HG03354 (cell line): ENCODE results near the gene FCN3.
A peak's percentile ranks its signal among the peaks of the same experiment; 100 is the strongest.
"Not testable (repeated sequence)": the region's sequence is repeated elsewhere in the genome, so short reads cannot be mapped to it uniquely, and the experiment has no call there.

Experiments
- ATAC-seq: cut with Tn5 transposase; IDR thresholded peaks from one replicate; pipeline ENCODE4 v1.9.1; 2021; ENCODE audit warnings: mild to moderate bottlenecking; ENCODE audit not compliant: unreplicated experiment, poor library complexity, severe bottlenecking

The FCN3 gene

DNA sequence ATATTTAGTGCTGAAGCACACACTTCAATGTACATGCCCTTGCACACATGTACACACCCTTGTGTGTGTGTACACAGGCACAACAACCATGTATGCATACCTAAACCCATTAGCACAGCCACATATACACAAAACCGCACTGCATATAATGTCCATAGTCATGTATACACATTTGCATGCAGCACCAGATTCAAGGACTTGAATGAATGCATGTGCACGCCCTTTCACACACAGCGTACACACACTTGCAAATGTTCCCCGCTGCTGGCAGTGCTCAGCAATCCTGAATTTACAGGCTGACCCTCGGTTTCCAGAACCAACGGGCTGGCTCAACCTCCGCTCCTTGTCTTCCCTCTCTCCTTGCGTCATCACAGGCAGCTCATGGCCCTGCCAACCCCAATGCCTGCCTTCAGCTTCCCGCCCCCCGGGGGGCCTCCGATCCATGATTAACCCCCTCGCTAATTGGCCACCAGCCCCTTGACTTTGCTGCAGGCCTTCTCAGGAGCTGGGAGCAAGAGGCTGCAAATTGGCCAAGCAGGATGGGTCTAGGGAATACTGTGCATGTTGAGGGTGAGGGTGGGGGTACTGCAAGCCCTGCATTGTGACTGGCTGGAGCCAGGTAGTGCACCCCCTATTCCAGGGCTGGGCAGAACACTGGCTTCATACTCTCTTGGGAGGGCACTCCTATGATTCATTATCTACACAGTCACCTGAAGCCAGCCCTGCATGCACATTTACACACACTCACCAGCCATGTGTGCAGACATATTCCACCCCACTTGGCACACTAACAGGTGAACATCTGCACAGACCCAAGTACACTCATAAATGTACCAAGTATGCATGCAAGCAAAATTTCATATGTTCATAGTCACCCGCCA, 25.7 kb upstream of the FCN3 start:
- ATAC-seq = no peak

DNA sequence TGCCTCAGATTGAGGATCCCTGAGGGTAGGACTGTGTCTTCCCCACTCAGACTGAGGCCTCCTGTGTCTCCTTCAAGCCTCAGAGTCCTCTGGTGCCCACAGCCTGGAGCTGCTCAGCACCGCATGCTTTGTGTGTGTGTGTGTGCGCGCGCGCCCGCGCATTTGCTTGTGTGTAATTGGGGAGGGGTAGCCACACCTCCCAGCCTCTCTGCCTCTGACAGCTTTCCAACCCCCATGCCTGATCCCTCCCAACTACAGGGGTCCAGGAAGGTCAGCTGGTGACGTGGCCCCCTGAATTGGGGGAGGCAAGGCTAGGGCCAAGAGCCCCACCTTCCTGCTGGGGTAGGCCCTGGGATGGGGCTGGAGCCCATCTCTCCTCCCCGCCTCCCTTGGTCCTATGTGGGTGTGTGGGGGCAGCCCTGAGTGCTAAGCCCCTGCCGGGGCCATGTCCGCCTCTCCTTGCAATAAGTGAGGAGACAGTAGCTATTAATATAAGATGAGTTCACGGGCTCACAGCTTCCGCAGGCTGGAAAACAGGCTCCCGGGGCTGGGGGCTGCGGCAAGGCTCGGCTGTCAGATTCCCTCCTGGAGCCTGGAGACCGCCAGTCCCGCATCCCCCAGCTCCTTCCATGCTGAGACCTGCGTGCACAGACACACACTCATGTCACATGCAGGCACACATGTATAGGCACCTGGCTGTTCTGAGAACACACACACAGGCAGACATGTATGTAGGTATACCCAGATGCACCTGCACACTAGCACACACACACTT, 24.8 kb upstream of the FCN3 start:
- no peak for ATAC-seq

DNA sequence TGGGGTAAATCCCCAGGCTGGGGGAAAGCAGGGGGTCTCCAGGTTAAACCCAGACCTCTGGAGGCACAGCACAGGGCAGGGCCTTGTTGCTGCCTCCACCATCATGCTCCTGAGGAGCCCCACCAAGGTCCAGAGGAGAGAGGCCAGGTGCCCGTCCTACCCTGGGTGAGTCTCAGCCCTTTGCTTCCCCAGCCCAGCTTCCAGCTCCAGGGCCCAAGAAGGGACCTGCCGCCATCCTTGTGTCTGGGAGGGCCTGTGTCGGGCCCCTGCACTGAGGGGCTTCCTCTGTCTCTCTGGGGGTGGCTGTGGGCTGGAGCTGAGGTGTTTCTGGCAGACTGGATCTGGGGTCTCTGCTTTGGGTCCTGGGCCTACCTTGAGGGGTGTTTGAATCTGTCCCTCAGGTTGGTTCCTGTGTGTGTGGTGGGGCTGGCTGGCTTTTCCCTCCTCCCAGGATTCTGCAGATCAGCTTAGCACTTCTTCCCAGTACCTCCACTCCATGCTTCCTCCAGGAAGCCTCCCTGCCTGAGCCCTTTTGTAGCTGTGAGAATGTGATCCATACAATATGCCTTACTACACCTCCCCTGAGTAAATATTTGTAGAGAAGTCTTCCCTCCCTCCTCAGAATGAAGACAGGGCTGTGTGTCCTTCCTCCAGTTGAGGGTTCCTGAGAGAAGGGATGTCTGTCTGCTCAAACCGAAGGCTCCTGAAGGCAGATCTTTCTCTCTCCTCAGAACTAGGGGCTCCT, 24.0 kb upstream of the FCN3 start:
- ATAC-seq = no peak

DNA sequence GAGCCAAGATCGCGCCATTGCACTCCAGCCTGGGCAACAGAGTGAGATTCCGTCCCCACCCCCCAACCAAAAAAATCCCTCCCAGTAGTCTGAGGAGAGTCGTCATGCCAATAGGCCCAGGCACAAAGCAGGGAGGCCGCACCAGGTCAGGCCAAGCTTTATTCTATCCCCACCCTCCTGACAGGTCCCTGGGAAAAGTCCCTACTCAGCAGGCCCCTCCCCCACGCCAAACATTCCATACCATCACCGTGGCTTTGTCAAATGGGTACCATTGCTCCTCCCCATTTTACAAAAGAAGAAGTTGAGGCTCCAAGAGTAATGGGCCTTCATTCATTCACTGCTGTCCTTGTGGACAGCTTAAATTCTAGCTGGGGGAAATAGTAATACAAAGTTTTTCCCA, 23.1 kb upstream of the FCN3 start:
- ATAC-seq = no peak

DNA sequence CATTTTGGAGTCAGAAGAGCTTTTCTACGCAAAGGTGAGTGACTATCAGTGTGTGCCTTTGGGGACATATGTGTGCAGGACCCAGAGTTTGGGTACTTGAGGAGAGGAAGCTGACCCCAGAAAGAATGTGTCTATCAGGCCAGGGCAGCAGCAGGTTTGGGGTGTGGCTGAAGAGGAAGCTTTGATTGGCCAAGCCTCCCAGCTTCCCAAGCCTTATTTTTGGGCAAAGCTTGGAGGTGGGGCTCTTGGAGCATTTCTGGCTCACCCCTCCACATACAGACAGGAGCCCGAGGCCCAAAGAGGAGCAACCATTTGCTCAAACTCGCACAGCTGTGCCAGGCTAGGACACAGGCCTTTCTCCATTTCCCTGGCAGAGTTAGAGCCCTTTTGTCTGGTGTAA, 22.5 kb upstream of the FCN3 start:
- no peak for ATAC-seq

- peak; percentile 54 for ATAC-seq
These were observed 21.0 kb upstream of the FCN3 start for GRCh38 chr1:27395441-27396195.

DNA sequence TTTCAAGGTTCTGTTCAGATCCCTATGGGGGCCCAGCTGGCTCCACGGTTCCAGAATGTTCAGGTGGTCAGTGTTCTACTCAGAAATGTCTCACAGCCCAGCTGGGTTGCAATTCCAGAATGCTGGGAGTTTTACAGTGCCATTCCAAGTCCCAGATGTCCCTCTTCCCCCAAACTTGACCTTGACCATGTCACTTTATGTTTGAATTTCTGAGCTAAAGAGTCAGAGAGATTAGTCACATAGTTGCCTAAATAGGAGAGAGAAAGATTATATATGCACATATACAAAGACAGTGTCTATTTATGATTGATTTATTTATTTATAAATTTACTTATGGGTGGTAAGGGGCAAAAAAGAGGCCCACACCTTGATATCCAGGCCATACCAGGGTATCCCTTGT, 20.3 kb upstream of the FCN3 start:
- no peak for ATAC-seq

DNA sequence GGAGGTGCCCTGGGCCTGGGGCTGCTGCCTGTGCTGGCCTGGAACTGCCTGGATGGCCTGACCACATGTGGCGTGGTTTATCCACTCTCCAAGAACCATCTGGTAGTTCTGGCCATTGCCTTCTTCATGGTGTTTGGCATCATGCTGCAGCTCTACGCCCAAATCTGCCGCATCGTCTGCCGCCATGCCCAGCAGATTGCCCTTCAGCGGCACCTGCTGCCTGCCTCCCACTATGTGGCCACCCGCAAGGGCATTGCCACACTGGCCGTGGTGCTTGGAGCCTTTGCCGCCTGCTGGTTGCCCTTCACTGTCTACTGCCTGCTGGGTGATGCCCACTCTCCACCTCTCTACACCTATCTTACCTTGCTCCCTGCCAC, 19.6 kb upstream of the FCN3 start:
- ATAC-seq = no peak

DNA sequence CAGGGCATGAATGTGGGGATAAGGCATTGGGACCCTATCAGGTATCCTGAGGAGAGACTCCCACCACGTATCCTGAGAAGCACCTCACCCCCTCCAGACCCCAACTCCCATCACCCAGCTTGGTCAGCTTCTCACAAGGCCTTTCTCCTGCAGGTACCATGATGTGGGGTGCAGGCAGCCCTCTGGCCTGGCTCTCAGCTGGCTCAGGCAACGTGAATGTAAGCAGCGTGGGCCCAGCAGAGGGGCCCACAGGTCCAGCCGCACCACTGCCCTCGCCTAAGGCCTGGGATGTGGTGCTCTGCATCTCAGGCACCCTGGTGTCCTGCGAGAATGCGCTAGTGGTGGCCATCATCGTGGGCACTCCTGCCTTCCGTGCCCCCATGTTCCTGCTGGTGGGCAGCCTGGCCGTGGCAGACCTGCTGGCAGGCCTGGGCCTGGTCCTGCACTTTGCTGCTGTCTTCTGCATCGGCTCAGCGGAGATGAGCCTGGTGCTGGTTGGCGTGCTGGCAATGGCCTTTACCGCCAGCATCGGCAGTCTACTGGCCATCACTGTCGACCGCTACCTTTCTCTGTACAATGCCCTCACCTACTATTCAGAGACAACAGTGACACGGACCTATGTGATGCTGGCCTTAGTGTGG, 19.1 kb upstream of the FCN3 start:
- ATAC-seq = no peak

- no peak for ATAC-seq
These were observed 18.4 kb upstream of the FCN3 start for GRCh38 chr1:27392778-27393635.

GRCh38 chr1:27392096-27392777, 17.6 kb upstream of the FCN3 start, which contains the start of gene GPR3:
Gene GPR3, plus strand, starts transcription at chr1:27392622. Its CDS starts 1,177 bp downstream, at chr1:27393799.
- peak; percentile 76 for ATAC-seq

DNA sequence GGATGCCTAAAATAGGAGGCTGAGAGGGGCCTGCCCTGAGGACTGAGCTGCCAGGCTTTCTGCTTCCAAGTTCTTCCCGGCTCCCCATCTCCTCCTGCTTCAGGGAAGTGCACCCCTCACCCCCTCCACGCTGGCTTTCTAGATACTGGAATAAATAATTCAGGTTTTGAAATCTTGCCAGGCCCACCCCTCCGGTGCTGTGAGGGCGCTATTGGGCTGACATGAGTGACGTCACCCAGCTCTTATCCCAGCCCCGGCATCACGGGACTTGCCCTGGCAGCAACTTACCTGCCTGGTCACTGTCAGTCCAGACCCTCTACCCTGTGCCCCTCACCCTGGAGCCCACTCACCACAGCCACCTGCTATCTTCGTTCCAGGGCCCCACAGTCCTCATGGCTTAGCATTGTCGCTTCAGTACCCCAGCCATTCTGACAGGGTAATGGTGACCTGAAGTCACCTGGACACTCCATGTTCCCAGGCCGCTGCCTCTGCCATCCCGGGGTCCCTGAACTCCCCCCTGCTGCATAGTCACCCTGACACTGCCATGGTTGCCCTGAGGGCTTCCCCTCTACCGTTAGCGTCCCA, 17.0 kb upstream of the FCN3 start:
- ATAC-seq = no peak

GRCh38 chr1:27388337-27389005, 13.8 kb upstream of the FCN3 start:
- no peak for ATAC-seq

- ATAC-seq = not testable (repeated sequence)
These were observed 10.2 kb upstream of the FCN3 start for GRCh38 chr1:27384797-27385196.

GRCh38 chr1:27383661-27384060, 9.0 kb upstream of the FCN3 start:
- ATAC-seq = no peak

GRCh38 chr1:27383039-27383605, 8.5 kb upstream of the FCN3 start, which contains the start of gene CD164L2:
Gene CD164L2, minus strand, starts transcription at chr1:27383333. Its CDS starts 94 bp downstream, at chr1:27383239.
- no peak for ATAC-seq
